Measurements from ENCODE around the gene AVPR2. TPM values are rescaled to one million over a fixed set of nuclear protein-coding genes. Genes with fewer than 3 reads are reported as not detected.

AVPR2 gene
- total RNA-seq, 1 donor from 2014 or later: not detected

- Mint-ChIP-seq H3K27me3 (ENCODE audit: insufficient read depth, low read depth) (peaks cover 2% of the 10 kb centered on the region), H3K4me1 (peaks cover 20% of the 10 kb centered on the region), H3K27ac (no peak overlapping the region), H3K36me3 (peaks cover 2% of the 10 kb centered on the region), H3K4me3 (peak overlapping the region; percentile 54), H3K9me3 (peaks cover 7% of the 10 kb centered on the region)
- Histone ChIP-seq H3K79me2 (ENCODE audit: low read depth) (peaks cover 18% of the 10 kb centered on the region), H3K4me1 (no peaks in the 10 kb centered on the region), H3K9ac (no peak overlapping the region), H3K27ac (no peak overlapping the region), H3K27me3 (no peaks in the 10 kb centered on the region), H3F3A (ENCODE audit: low read depth) (peaks cover 5% of the 10 kb centered on the region), H3K4me2 (no peak overlapping the region), H3K36me3 (no peaks in the 10 kb centered on the region), H2AFZ (replicated peaks) (no peak overlapping the region), H3K4me3 (no peak overlapping the region), H3K9me3 (ENCODE audit: low read depth) (no peaks in the 10 kb centered on the region), H4K20me1 (ENCODE audit: low read depth) (no peaks in the 10 kb centered on the region)
- no peak for DNase-seq (ENCODE audit: low spot score)
- TF ChIP-seq CTCF (IDR thresholded peaks at IDR 0.05) (no peak), EZH2phosphoT487 (IDR thresholded peaks at IDR 0.05) (no peak), EZH2 (IDR thresholded peaks at IDR 0.05) (no peak)
Measured at GRCh38 chrX:153937056-153937455, 32.6 kb downstream of the AVPR2 start.

- no peak for DNase-seq (ENCODE audit: low spot score)
- peaks cover 13% of the 10 kb centered on the region for H3K79me2 ChIP-seq (ENCODE audit: low read depth)
- no peak overlapping the region for H3K27ac ChIP-seq
- H3K4me3 ChIP-seq: no peak overlapping the region
- Mint-ChIP-seq H3K36me3 (no peaks in the 10 kb centered on the region), H3K27me3 (ENCODE audit: insufficient read depth, low read depth) (peaks cover 2% of the 10 kb centered on the region), H3K4me3 (no peak overlapping the region), H3K4me1 (peaks cover 20% of the 10 kb centered on the region), H3K27ac (no peak overlapping the region), H3K9me3 (peaks cover 7% of the 10 kb centered on the region)
- H3K4me2 ChIP-seq: no peak overlapping the region
- H3F3A ChIP-seq (ENCODE audit: low read depth): peaks cover 5% of the 10 kb centered on the region
- H4K20me1 ChIP-seq (ENCODE audit: low read depth): no peaks in the 10 kb centered on the region
- no peaks in the 10 kb centered on the region for H3K4me1 ChIP-seq
- H3K9me3 ChIP-seq (ENCODE audit: low read depth): no peaks in the 10 kb centered on the region
- H3K27me3 ChIP-seq: no peaks in the 10 kb centered on the region
- H3K9ac ChIP-seq: no peak overlapping the region
- no peak overlapping the region for H2AFZ ChIP-seq (replicated peaks)
- H3K36me3 ChIP-seq: no peaks in the 10 kb centered on the region
- no peak for TF ChIP-seq EZH2 (IDR thresholded peaks at IDR 0.05)
- TF ChIP-seq CTCF (IDR thresholded peaks at IDR 0.05): no peak
- TF ChIP-seq EZH2phosphoT487 (IDR thresholded peaks at IDR 0.05): no peak
Measured at GRCh38 chrX:153938226-153938786, 33.8 kb downstream of the AVPR2 start.

GRCh38 chrX:153939573-153939972, 35.1 kb downstream of the AVPR2 start:
- Histone ChIP-seq H3K27me3 (no peaks in the 10 kb centered on the region), H3K36me3 (no peaks in the 10 kb centered on the region), H3K9me3 (ENCODE audit: low read depth) (no peaks in the 10 kb centered on the region), H3K4me2 (no peak overlapping the region), H4K20me1 (ENCODE audit: low read depth) (no peaks in the 10 kb centered on the region), H3K4me3 (no peak overlapping the region), H3K9ac (no peak overlapping the region), H3K27ac (no peak overlapping the region), H2AFZ (replicated peaks) (no peak overlapping the region), H3K4me1 (no peaks in the 10 kb centered on the region), H3F3A (ENCODE audit: low read depth) (peaks cover 5% of the 10 kb centered on the region), H3K79me2 (ENCODE audit: low read depth) (peaks cover under 1% of the 10 kb centered on the region)
- Mint-ChIP-seq H3K9me3 (peaks cover 3% of the 10 kb centered on the region), H3K36me3 (no peaks in the 10 kb centered on the region), H3K4me1 (peaks cover 13% of the 10 kb centered on the region), H3K27me3 (ENCODE audit: insufficient read depth, low read depth) (peaks cover 2% of the 10 kb centered on the region), H3K4me3 (no peak overlapping the region), H3K27ac (no peak overlapping the region)
- TF ChIP-seq EZH2phosphoT487 (IDR thresholded peaks at IDR 0.05) (no peak), CTCF (IDR thresholded peaks at IDR 0.05) (no peak), EZH2 (IDR thresholded peaks at IDR 0.05) (no peak)
- no peak for DNase-seq (ENCODE audit: low spot score)

All from neural progenitor cell (in vitro differentiated cells).